Subcutaneous adipose tissue (tissue), 4 donors: ENCODE results near the gene RALY. TPM values are rescaled to one million over a fixed set of nuclear protein-coding genes. Genes with fewer than 3 reads are reported as not detected.

Experiments
- CTCF ChIP-seq: fragments of 450-650 bp; IDR thresholded peaks from one replicate; pipeline ENCODE4 v1.5.1; 2016; ENCODE audit warnings: low read depth, mild to moderate bottlenecking, control low read depth, antibody characterized with exemption, moderate library complexity
- total RNA-seq, 4 donors: library from RNA; depleted of rRNA; stranded (reverse); fragments of >200 nt; gene quantifications; one replicate each; pipeline ENCODE4 v1.1.0, GENCODE V29; 2016

Gene RALY
- total RNA-seq, 4 donors from 2014 or later = 44.0 to 97.8 (median 91.5) TPM

DNA sequence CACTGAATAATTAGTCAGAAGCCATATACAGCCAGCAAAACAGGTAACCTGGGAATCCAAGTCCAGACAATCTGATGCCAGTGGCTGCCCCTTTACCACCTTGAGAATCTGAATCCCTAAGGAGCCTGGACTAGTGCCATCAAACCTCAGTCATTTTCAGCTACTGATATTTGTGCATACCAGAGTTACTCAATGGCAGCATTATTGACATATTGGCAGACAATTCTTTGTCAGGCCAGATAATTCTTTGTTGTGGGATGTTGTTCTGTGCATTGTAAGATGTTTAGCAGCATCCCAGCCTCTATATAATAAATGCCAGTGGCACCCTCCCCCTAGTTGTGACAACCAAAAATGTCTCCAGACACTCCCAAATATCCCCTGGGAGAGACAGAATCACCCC is 121.5 kb downstream of the RALY start:
- no peak for TF ChIP-seq CTCF

DNA sequence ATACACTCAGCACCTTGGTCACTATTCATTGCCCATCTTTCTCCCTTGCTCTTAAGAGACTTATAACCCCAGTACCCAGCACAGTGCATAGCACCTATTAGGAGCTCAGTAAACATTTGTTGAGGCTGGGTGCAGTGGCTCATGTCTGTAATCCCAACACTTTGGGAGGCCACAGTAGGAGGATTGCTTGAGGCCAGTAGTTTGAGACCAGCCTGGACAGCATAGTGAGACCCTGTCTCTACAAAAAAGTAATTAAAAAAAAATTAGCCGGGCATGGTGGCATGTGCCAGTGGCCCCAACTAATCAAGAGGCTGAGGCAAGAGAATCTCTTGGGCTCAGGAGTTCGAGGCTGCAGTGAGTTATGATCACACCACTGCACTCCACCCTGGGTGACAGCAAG is 126.5 kb downstream of the RALY start:
- no peak for TF ChIP-seq CTCF

DNA sequence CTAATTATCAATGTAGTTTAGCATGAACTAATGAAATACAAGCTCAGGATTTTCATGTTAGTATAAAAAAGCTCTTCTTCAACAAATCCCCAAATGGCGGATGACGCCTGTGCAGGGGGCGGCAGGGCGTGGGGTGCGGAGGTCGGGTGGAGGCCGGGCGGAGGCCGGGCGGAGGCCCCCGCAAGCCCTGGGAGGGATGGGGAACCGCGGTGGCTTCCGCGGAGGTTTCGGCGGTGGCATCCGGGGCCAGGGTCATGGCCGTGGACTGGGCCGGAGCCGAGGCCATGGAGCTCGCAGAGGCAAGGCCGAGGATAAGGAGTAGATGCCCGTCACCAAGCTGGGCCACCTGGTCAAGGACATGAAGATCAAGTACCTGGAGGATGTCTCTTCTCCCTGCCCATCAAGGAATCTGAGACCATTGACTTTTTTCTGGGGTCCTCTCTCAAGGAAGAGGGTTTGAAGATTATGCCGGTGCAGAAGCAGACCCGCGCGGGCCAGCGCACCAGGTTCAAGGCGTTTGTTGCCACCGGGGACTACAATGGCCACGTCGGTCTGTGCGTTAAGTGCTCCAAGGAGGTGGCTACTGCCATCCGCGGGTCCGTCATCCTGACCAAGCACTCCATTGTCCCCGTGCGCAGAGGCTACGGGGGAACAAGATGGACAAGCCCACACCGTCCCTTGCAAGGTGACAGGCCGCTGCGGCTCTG is 128.7 kb downstream of the RALY start:
- no peak for TF ChIP-seq CTCF

- TF ChIP-seq CTCF = no peak
These were observed 129.6 kb downstream of the RALY start for GRCh38 chr20:34123309-34123708.

DNA sequence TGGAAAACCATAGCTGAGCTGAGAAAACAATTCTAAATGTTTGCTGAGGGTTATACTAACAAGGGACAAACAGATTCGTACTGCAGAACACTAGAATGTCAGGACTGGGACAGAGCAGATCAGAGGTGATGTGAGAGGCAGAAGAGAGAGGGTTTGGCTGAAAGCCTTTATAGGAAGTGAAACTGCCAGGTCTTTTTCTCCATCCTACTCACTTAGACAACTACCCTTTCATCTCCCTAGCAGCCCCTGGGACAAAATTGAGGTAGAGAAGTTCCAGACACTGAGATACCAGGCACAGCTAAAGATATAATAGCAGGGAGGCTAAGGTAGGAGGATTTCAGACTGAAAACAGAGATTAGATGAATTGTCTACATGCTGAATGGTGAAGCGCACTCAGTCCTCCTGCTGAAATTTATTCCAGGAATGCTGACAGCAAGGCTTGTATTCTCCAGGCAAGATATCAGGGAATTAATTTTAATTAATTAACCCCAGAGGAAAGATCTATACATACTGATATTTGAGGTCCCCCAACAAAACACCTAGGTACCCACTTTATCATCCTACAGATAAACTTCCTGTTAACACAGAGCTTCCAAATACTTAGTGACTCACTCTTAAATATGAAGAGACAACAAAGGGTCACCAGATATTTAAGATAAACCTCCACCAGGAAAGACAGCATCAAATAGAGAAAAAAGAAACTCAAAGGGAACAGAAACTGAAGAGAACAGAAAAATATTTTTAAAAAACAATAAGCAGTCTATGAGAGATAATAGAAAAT is 130.9 kb downstream of the RALY start:
- no peak for TF ChIP-seq CTCF

GRCh38 chr20:34127792-34128191 is 134.1 kb downstream of the RALY start:
- no peak for TF ChIP-seq CTCF

GRCh38 chr20:34129518-34130162 is 135.9 kb downstream of the RALY start:
- no peak for TF ChIP-seq CTCF
